ENCODE results near the gene IFNW1. TPM values are rescaled to one million over a fixed set of nuclear protein-coding genes. Genes with fewer than 3 reads are reported as not detected.
A peak's percentile ranks its signal among the peaks of the same experiment; 100 is the strongest.

IFNW1 gene
- total and polyA plus RNA-seq, 10 of the 15 experiments (the other 5 are each of a cell fraction or from before 2014, with no cell fraction given) = 0.06 to 0.11 (median 0.09) TPM; not detected in 7

- TF ChIP-seq SKIL (IDR thresholded peaks at IDR 0.05; ENCODE audit: low read depth, poor library complexity, severe bottlenecking) (no peak), BCL11A (IDR thresholded peaks at IDR 0.05; ENCODE audit: low read depth, low read length) (0 out of 2 replicates have a peak, but pooled peaks have one; percentile 22), POLR2AphosphoS5 (IDR thresholded peaks at IDR 0.05; ENCODE audit: low read length) (no peak), PRDM15 (CRISPR knock-in tag; IDR thresholded peaks at IDR 0.05) (no peak), NR2C1 (IDR thresholded peaks at IDR 0.05) (no peak), IRF4 (IDR thresholded peaks at IDR 0.05; ENCODE audit: low read depth, low read length) (no peak), HDGF (IDR thresholded peaks at IDR 0.05) (no peak), SIN3A (IDR thresholded peaks at IDR 0.05; ENCODE audit: low read depth, low read length) (no peak), JUNB (IDR thresholded peaks at IDR 0.05) (peak; percentile 62), ZNF217 (IDR thresholded peaks at IDR 0.05) (no peak), ASH2L (IDR thresholded peaks at IDR 0.05; ENCODE audit: borderline replicate concordance, low read depth) (no peak), RAD21 (IDR thresholded peaks at IDR 0.05; ENCODE audit: insufficient read depth, low read depth, low read length) (peak; percentile 46), BCL3 (IDR thresholded peaks at IDR 0.05; ENCODE audit: borderline replicate concordance, insufficient read depth, low read depth, low read length, poor library complexity, severe bottlenecking) (no peak), ZZZ3 (IDR thresholded peaks at IDR 0.05; ENCODE audit: control insufficient read depth, insufficient read length, low read depth) (no peak), GABPA (IDR thresholded peaks at IDR 0.05; ENCODE audit: low read depth) (no peak), MYB (IDR thresholded peaks at IDR 0.05; ENCODE audit: borderline replicate concordance, low read depth, low read length) (no peak), CBFB (IDR thresholded peaks at IDR 0.05; ENCODE audit: low read depth) (0 out of 2 replicates have a peak, but pooled peaks have one; percentile 43), NFXL1 (IDR thresholded peaks at IDR 0.05; ENCODE audit: borderline replicate concordance) (no peak), BACH1 (IDR thresholded peaks at IDR 0.05; ENCODE audit: borderline replicate concordance) (no peak), NFYA (IDR thresholded peaks at IDR 0.05; ENCODE audit: borderline replicate concordance, low read depth, low read length) (no peak)
- TF ChIP-seq, protein P1, sequence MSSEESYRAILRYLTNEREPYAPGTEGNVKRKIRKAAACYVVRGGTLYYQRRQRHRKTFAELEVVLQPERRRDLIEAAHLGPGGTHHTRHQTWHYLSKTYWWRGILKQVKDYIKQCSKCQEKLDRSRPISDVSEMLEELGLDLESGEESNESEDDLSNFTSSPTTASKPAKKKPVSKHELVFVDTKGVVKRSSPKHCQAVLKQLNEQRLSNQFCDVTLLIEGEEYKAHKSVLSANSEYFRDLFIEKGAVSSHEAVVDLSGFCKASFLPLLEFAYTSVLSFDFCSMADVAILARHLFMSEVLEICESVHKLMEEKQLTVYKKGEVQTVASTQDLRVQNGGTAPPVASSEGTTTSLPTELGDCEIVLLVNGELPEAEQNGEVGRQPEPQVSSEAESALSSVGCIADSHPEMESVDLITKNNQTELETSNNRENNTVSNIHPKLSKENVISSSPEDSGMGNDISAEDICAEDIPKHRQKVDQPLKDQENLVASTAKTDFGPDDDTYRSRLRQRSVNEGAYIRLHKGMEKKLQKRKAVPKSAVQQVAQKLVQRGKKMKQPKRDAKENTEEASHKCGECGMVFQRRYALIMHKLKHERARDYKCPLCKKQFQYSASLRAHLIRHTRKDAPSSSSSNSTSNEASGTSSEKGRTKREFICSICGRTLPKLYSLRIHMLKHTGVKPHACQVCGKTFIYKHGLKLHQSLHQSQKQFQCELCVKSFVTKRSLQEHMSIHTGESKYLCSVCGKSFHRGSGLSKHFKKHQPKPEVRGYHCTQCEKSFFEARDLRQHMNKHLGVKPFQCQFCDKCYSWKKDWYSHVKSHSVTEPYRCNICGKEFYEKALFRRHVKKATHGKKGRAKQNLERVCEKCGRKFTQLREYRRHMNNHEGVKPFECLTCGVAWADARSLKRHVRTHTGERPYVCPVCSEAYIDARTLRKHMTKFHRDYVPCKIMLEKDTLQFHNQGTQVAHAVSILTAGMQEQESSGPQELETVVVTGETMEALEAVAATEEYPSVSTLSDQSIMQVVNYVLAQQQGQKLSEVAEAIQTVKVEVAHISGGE (CRISPR knock-in tag; IDR thresholded peaks at IDR 0.05) = no peak
Observed at GRCh38 chr9:21154018-21154608, 12.5 kb upstream of the IFNW1 start (continued).

All from GM12878 (cell line).